Measurements from ENCODE around the gene PTPA.

- TF ChIP-seq CTCF (IDR thresholded peaks at IDR 0.05) (no peak), POLR2A (IDR thresholded peaks at IDR 0.05) (no peak)
Observed at GRCh38 chr9:129145841-129146292, 34.7 kb downstream of the PTPA start.

All from Peyer's patch (tissue), 4 donors.